HL-60 (cell line): Measurements from ENCODE around the gene EXOSC7.

Source experiments
- DNase-seq, 2 experiments: peaks; one replicate each; pipeline ENCODE4 v3.0.0-alpha.2; 2010 to 2020; ENCODE audit warnings: low read depth in 1 of 2, low spot score in 1 of 2
- H3K27ac ChIP-seq: fragments of 250-450 bp; sonication (Bioruptor Pico); replicated peaks from 2 replicates; pipeline ENCODE4 v1.5.1; 2020; ENCODE audit warnings: mild to moderate bottlenecking, moderate library complexity
- H3K27me3 ChIP-seq: fragments of 250-450 bp; sonication (Bioruptor Pico); 2 replicates; pipeline ENCODE4 v1.5.1; 2021; ENCODE audit warnings: mild to moderate bottlenecking, moderate library complexity; ENCODE audit not compliant: insufficient read depth, poor library complexity, severe bottlenecking
- H3K4me3 ChIP-seq: replicated peaks from 2 replicates; pipeline ENCODE4 v1.5.1; 2011; ENCODE audit warnings: mild to moderate bottlenecking, control low read depth, low read length; ENCODE audit not compliant: insufficient read depth
- POLR2AphosphoS5 ChIP-seq: IDR thresholded peaks from 2 replicates; pipeline ENCODE4 v1.6.1; 2012; ENCODE audit warnings: low read depth
- SPI1 ChIP-seq: IDR thresholded peaks from 2 replicates; pipeline ENCODE4 v1.6.1; 2012; ENCODE audit warnings: low read depth, mild to moderate bottlenecking, borderline replicate concordance
- TF ChIP-seq, protein P1 (sequence below): IDR thresholded peaks from one replicate; pipeline ENCODE4 v1.5.1; 2011; ENCODE audit warnings: low read length, control low read depth, inconsistent platforms; ENCODE audit not compliant: insufficient read depth

Gene EXOSC7

DNA sequence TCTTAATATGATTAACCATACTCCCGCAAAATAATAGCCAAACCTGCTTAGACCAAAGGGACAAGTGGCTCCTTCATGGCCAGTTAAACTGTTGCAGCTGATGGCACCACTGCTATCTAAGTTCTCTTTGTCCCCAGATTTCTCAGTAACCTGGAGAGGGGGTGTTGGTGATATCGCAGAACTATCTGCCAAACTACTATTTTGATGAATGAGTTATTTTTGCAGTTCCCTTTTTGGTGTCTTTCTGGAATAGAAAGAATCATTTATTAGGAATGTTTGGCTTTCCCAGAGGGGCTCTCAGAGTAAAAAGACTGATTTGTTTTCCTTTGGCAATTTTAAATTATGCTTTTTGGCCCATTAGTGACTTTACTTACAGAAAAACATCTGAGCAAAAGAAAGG, 83.1 kb downstream of the EXOSC7 start:
- no peaks in the 10 kb centered on the region for H3K27me3 ChIP-seq
- DNase-seq: no peak
- TF ChIP-seq POLR2AphosphoS5: no peak
- no peak overlapping the region for H3K4me3 ChIP-seq
- no peak overlapping the region for H3K27ac ChIP-seq

DNA sequence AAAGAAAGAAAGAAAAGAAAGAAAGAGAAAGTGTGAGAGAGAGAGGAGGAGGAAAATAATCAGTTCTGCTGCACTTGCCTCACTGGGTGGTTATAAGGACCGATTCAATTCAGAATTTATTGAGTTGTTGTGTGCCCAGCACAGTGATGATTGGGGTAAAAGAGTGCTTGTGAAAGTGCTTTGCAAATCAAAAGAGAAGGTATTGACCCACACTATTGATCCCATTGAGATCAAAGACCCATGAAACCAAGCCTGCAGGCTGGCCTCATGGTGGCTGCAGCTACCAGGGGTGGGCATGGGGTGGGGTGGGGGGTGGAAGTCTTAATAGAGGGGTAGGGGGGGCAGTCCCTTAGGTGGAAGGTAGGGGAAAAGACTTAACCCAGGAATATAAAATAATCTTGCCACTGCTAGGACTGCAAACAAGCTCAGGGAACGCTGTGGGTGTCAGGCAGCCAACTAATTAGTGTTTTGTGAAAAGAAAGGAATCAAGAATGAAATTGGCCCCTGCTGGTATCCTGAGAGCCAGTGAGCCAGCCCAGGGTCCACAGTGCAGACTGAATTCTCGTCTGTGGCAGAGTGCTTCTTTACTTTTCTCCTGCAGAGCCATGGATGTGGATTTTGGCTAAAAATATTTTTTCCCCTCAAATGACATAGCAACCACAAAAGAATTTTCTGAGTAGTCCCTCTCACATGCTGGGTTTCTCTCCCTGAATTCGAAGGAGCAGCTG, 84.3 kb downstream of the EXOSC7 start:
- no peaks in the 10 kb centered on the region for H3K27me3 ChIP-seq
- no peak for DNase-seq
- TF ChIP-seq, protein P1, sequence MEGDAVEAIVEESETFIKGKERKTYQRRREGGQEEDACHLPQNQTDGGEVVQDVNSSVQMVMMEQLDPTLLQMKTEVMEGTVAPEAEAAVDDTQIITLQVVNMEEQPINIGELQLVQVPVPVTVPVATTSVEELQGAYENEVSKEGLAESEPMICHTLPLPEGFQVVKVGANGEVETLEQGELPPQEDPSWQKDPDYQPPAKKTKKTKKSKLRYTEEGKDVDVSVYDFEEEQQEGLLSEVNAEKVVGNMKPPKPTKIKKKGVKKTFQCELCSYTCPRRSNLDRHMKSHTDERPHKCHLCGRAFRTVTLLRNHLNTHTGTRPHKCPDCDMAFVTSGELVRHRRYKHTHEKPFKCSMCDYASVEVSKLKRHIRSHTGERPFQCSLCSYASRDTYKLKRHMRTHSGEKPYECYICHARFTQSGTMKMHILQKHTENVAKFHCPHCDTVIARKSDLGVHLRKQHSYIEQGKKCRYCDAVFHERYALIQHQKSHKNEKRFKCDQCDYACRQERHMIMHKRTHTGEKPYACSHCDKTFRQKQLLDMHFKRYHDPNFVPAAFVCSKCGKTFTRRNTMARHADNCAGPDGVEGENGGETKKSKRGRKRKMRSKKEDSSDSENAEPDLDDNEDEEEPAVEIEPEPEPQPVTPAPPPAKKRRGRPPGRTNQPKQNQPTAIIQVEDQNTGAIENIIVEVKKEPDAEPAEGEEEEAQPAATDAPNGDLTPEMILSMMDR: no peak
- no peak for TF ChIP-seq SPI1
- H3K4me3 ChIP-seq: no peak overlapping the region
- no peak overlapping the region for H3K27ac ChIP-seq
